Measurements from ENCODE around the gene ALKBH4. TPM values are rescaled to one million over a fixed set of nuclear protein-coding genes. Genes with fewer than 3 reads are reported as not detected.

The ALKBH4 gene
- total and polyA plus RNA-seq, 2 donors (not counting 3 experiments of a cell fraction or from before 2014, with no cell fraction given), result 5.3 to 10.8 TPM

DNA sequence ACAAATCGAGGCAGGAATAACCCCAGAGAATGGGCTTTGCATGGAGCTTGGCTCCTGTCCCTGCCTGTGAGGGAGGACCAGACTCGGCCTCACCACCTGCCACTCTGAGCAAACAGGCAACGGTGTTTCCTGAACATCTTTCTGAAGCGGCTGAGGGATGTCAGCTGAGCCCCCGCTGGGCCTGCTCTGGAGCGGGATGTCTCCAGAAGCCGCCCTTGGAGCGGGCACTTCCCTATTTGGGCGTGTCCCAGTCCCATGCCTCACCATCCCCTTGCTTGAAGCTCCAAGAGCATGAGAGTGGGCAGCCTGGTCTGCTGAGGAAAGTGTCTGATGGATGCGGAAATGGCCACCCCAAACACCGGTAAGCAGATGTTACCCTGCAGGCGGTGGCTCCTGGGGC, 10.2 kb downstream of the ALKBH4 start:
- TF ChIP-seq POLR2A (IDR thresholded peaks at IDR 0.05; ENCODE audit: low read depth, low read length) (no peak), MYC (IDR thresholded peaks at IDR 0.05; ENCODE audit: low read depth, low read length) (no peak), EZH2 (IDR thresholded peaks at IDR 0.05; ENCODE audit: borderline replicate concordance, low read depth, low read length, severe bottlenecking) (no peak), JUN (IDR thresholded peaks at IDR 0.05; ENCODE audit: borderline replicate concordance, insufficient read depth, insufficient read length, low read depth) (no peak)
- TF ChIP-seq, protein P1, sequence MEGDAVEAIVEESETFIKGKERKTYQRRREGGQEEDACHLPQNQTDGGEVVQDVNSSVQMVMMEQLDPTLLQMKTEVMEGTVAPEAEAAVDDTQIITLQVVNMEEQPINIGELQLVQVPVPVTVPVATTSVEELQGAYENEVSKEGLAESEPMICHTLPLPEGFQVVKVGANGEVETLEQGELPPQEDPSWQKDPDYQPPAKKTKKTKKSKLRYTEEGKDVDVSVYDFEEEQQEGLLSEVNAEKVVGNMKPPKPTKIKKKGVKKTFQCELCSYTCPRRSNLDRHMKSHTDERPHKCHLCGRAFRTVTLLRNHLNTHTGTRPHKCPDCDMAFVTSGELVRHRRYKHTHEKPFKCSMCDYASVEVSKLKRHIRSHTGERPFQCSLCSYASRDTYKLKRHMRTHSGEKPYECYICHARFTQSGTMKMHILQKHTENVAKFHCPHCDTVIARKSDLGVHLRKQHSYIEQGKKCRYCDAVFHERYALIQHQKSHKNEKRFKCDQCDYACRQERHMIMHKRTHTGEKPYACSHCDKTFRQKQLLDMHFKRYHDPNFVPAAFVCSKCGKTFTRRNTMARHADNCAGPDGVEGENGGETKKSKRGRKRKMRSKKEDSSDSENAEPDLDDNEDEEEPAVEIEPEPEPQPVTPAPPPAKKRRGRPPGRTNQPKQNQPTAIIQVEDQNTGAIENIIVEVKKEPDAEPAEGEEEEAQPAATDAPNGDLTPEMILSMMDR (IDR thresholded peaks at IDR 0.05; ENCODE audit: extremely low read depth in 1 of 2, insufficient read depth in 1 of 2, low read depth in 1 of 2, low read length in 2 of 2), result no peak
- TF ChIP-seq, protein P2, sequence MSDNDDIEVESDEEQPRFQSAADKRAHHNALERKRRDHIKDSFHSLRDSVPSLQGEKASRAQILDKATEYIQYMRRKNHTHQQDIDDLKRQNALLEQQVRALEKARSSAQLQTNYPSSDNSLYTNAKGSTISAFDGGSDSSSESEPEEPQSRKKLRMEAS (IDR thresholded peaks at IDR 0.05; ENCODE audit: insufficient read depth, insufficient read length), result no peak
- Histone ChIP-seq H3K27me3 (ENCODE audit: control insufficient read depth in 2 of 2, insufficient read depth in 2 of 2, low read length in 2 of 2) (no peaks in the 10 kb centered on the region), H3K9me1 (replicated peaks; ENCODE audit: control insufficient read depth, extremely low read depth, insufficient read depth, low read length) (no peaks in the 10 kb centered on the region), H3K4me2 (ENCODE audit: insufficient read depth, low read length) (no peak overlapping the region), H4K20me1 (replicated peaks; ENCODE audit: control insufficient read depth, extremely low read depth, insufficient read depth, low read length) (no peaks in the 10 kb centered on the region), H3K9me3 (replicated peaks; ENCODE audit: control insufficient read depth, insufficient read depth, low read length) (no peaks in the 10 kb centered on the region), H3K79me2 (ENCODE audit: control insufficient read depth, insufficient read depth, low read length) (no peaks in the 10 kb centered on the region), H3K36me3 (ENCODE audit: control insufficient read depth in 2 of 2, extremely low read depth in 1 of 2, insufficient read depth in 2 of 2, low read length in 2 of 2) (peaks cover 4 to 9% of the 10 kb centered on the region in 2 experiments), H2AFZ (ENCODE audit: low read depth, low read length) (no peak overlapping the region), H3K27ac (ENCODE audit: insufficient read depth, low read depth, low read length) (no peak overlapping the region), H3K4me3 (replicated peaks in 1 of 3; ENCODE audit: insufficient read depth in 1 of 3, low read depth in 1 of 3, low read length in 3 of 3) (no peak overlapping the region), H3K9ac (replicated peaks; ENCODE audit: extremely low read depth, insufficient read depth, low read length) (no peak overlapping the region), H3K4me1 (ENCODE audit: control insufficient read depth, extremely low read depth, insufficient read depth, low read length) (no peaks in the 10 kb centered on the region)
- dilution Hi-C loops (cut with MboI; ENCODE audit: extremely low pct_ligation_motif_present, low sequenced_read_pairs), result no loop called here
- intact Hi-C loops (cut with micrococcal nuclease), result no loop called here
- ChIA-PET CTCF (interaction anchor here (1.5 kb wide), 1 partner anchor 21 kb away, joined by 5 read pairs; the partner anchor contains the start of gene ORAI2), POLR2A (no interaction called here)
- DNase-seq (ENCODE audit: low read depth, low spot score) (no peak), FAIRE-seq (no peak)
- BruUV-seq (replicated peaks), result no TSS peak

DNA sequence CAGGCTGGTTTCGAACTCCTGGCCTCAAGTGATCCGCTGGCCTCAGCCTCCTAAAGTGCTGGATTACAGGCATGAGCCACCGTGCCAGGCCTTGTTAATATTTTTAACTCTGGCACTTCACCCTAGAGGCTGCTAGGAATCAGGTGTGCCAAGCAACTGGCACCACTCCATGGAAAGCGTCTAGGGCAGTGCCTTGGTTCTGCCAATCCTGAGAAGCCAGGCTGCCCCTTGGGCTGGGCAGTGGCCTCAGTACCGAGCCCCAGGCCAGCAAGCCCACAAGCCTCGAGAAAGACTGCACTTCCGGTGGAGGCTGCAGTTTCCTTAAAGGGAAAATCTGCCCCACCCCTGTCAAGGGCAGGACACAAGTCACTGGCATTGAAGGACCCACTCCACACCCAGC, 11.3 kb downstream of the ALKBH4 start:
- no peak for DNase-seq (ENCODE audit: low read depth, low spot score)
- Histone ChIP-seq H3K9ac (replicated peaks; ENCODE audit: extremely low read depth, insufficient read depth, low read length) (no peak overlapping the region), H3K36me3 (ENCODE audit: control insufficient read depth in 2 of 2, extremely low read depth in 1 of 2, insufficient read depth in 2 of 2, low read length in 2 of 2) (peaks cover 4 to 7% of the 10 kb centered on the region in 2 experiments), H3K9me3 (replicated peaks; ENCODE audit: control insufficient read depth, insufficient read depth, low read length) (no peaks in the 10 kb centered on the region), H3K4me1 (ENCODE audit: control insufficient read depth, extremely low read depth, insufficient read depth, low read length) (no peaks in the 10 kb centered on the region), H3K27ac (ENCODE audit: insufficient read depth, low read depth, low read length) (no peak overlapping the region), H3K4me2 (ENCODE audit: insufficient read depth, low read length) (no peak overlapping the region), H3K79me2 (ENCODE audit: control insufficient read depth, insufficient read depth, low read length) (no peaks in the 10 kb centered on the region), H3K27me3 (ENCODE audit: control insufficient read depth in 2 of 2, insufficient read depth in 2 of 2, low read length in 2 of 2) (no peaks in the 10 kb centered on the region), H3K9me1 (replicated peaks; ENCODE audit: control insufficient read depth, extremely low read depth, insufficient read depth, low read length) (no peaks in the 10 kb centered on the region), H4K20me1 (replicated peaks; ENCODE audit: control insufficient read depth, extremely low read depth, insufficient read depth, low read length) (no peaks in the 10 kb centered on the region), H2AFZ (ENCODE audit: low read depth, low read length) (no peak overlapping the region), H3K4me3 (replicated peaks in 1 of 3; ENCODE audit: insufficient read depth in 1 of 3, low read depth in 1 of 3, low read length in 3 of 3) (no peak overlapping the region)
- CTCF ChIA-PET, result no interaction called here
- dilution Hi-C loops (cut with MboI; ENCODE audit: extremely low pct_ligation_motif_present, low sequenced_read_pairs), result no loop called here
- intact Hi-C loops (cut with micrococcal nuclease), result no loop called here
- POLR2A ChIA-PET, result no interaction called here
- no peak for TF ChIP-seq FOS (IDR thresholded peaks at IDR 0.05; ENCODE audit: borderline replicate concordance, insufficient read depth, low read length)
- FAIRE-seq, result no peak
- no TSS peak for BruUV-seq (replicated peaks)

Data from endothelial cell of umbilical vein (primary cell).